Fibroblast of villous mesenchyme (primary cell): ENCODE results near the gene SLC26A1. TPM values are rescaled to one million over a fixed set of nuclear protein-coding genes. Genes with fewer than 3 reads are reported as not detected.

Source experiments
- DNase-seq: peaks from one replicate; pipeline ENCODE4 v3.0.0-alpha.2; 2010; ENCODE audit warnings: low read depth
- H3K4me3 ChIP-seq: 2 replicates; pipeline ENCODE4 v1.5.1; 2011; ENCODE audit warnings: low read depth, mild to moderate bottlenecking, low read length
- CTCF ChIP-seq: IDR thresholded peaks from 2 replicates; pipeline ENCODE4 v1.5.1; 2012; ENCODE audit warnings: low read depth, mild to moderate bottlenecking, low read length; ENCODE audit not compliant: insufficient read depth
- total RNA-seq: library from RNA; depleted of rRNA; stranded (reverse); fragments of >200 nt; gene quantifications from 2 replicates; pipeline ENCODE4 v1.2.3, GENCODE V29; 2012

SLC26A1 gene
- total RNA-seq, 1 donor: under 0.01 TPM

- DNase-seq: no peak
- no peak for TF ChIP-seq CTCF
- H3K4me3 ChIP-seq: no peak overlapping the region
These were observed 29.7 kb downstream of the SLC26A1 start for GRCh38 chr4:963276-964225.

GRCh38 chr4:962231-963208, 30.7 kb downstream of the SLC26A1 start:
- H3K4me3 ChIP-seq: no peak overlapping the region
- no peak for TF ChIP-seq CTCF
- DNase-seq: no peak

GRCh38 chr4:961351-962230, 31.6 kb downstream of the SLC26A1 start:
- no peak for DNase-seq
- no peak overlapping the region for H3K4me3 ChIP-seq
- no peak for TF ChIP-seq CTCF

GRCh38 chr4:960636-961350, 32.4 kb downstream of the SLC26A1 start:
- TF ChIP-seq CTCF: no peak
- H3K4me3 ChIP-seq: no peak overlapping the region
- DNase-seq: no peak

- no peak for TF ChIP-seq CTCF
- DNase-seq: no peak
- H3K4me3 ChIP-seq: no peak overlapping the region
These were observed 33.0 kb downstream of the SLC26A1 start for GRCh38 chr4:960140-960635.
